WERI-Rb-1 (cell line): ENCODE results near the gene PLXNA4.

Experiments
- DNase-seq: peaks from one replicate; pipeline ENCODE4 v3.0.0-alpha.2; 2020
- H3K27ac ChIP-seq: fragments of 250-450 bp; sonication (Bioruptor Pico); 2 replicates; pipeline ENCODE4 v1.5.1; 2020; ENCODE audit warnings: mild to moderate bottlenecking, moderate library complexity
- H3K27me3 ChIP-seq: fragments of 250-450 bp; sonication (Bioruptor Pico); 2 replicates; pipeline ENCODE4 v1.5.1; 2021; ENCODE audit warnings: mild to moderate bottlenecking, low read depth, moderate library complexity; ENCODE audit not compliant: insufficient read depth, severe bottlenecking
- H3K36me3 ChIP-seq: fragments of 250-450 bp; sonication (Bioruptor Pico); 2 replicates; pipeline ENCODE4 v1.5.1; 2020; ENCODE audit warnings: mild to moderate bottlenecking, moderate library complexity
- H3K4me3 ChIP-seq: 2 replicates; pipeline ENCODE4 v1.5.1; 2011; ENCODE audit warnings: low read depth, mild to moderate bottlenecking, control low read depth, low read length
- H3K9me3 ChIP-seq: fragments of 250-450 bp; sonication (Bioruptor Pico); 2 replicates; pipeline ENCODE4 v1.5.1; 2021; ENCODE audit warnings: mild to moderate bottlenecking, moderate library complexity; ENCODE audit not compliant: severe bottlenecking
- TF ChIP-seq, protein P1 (sequence below): IDR thresholded peaks from 2 replicates; pipeline ENCODE4 v1.5.1; 2011; ENCODE audit warnings: low read depth, mild to moderate bottlenecking, control low read depth, inconsistent platforms, low read length

PLXNA4 gene

DNA sequence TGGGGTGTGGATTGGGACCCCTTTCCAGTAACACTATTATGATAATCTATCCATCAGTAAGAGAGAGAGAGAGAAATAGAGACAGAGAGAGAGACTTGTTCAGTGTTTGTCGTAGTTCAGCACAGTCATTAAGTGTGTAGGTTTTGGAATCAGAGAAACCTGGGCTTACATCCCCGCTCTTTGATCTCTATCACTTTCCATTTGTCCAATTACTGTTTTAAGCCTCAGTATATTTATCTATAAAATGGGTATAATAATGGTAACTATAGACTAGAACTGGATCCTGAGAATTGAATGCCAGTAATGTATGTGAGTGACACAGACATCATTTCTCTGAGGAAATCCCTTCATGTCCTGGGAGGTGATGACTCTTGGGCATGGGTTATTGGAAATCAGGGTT is 460.5 kb downstream of the PLXNA4 start:
- DNase-seq = no peak
- no peaks in the 10 kb centered on the region for H3K9me3 ChIP-seq
- H3K36me3 ChIP-seq = no peaks in the 10 kb centered on the region
- no peak overlapping the region for H3K27ac ChIP-seq
- no peaks in the 10 kb centered on the region for H3K27me3 ChIP-seq
- H3K4me3 ChIP-seq = no peak overlapping the region
- TF ChIP-seq, protein P1, sequence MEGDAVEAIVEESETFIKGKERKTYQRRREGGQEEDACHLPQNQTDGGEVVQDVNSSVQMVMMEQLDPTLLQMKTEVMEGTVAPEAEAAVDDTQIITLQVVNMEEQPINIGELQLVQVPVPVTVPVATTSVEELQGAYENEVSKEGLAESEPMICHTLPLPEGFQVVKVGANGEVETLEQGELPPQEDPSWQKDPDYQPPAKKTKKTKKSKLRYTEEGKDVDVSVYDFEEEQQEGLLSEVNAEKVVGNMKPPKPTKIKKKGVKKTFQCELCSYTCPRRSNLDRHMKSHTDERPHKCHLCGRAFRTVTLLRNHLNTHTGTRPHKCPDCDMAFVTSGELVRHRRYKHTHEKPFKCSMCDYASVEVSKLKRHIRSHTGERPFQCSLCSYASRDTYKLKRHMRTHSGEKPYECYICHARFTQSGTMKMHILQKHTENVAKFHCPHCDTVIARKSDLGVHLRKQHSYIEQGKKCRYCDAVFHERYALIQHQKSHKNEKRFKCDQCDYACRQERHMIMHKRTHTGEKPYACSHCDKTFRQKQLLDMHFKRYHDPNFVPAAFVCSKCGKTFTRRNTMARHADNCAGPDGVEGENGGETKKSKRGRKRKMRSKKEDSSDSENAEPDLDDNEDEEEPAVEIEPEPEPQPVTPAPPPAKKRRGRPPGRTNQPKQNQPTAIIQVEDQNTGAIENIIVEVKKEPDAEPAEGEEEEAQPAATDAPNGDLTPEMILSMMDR = no peak

DNA sequence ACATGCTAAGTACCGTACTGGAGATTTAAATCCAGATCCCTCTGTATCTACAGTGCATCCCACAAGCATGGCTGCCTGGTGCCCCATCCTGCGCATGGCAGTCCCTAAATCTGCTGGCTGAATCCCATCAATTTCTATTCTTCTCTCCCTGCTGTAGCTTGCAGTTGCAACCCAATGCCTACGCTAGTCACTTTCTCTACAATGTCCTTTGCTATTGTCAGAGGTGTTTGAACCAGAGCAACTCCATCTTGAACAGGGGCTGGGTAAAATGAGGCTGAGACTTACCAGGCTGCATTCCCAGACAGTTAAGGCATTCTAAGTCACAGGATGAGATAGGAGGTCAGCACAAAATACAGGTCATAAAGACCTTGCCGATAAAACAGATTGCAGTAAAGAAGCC is 461.2 kb downstream of the PLXNA4 start:
- Histone ChIP-seq H3K36me3 (no peaks in the 10 kb centered on the region), H3K4me3 (no peak overlapping the region), H3K27ac (no peak overlapping the region), H3K9me3 (no peaks in the 10 kb centered on the region), H3K27me3 (no peaks in the 10 kb centered on the region)
- TF ChIP-seq, protein P1 = no peak
- DNase-seq = no peak

DNA sequence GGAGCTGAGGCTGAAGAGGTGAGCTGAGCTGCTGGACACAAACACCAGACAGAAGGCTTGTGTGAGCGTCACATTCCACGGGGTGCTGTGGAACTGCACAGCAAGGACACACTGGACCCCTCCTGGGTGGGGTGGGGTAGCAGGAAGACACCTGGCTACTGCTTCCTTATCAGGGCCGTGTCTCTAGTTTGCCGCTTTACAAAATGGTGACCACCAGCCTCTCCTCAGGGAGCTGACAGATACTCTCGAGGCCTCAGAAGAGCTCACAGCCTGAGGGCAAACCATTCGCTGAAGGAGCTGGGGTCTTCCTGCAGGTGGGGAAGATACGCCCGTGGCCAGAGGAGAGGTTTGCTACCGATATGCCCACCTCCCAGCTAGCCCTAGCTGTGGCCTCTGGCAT is 461.9 kb downstream of the PLXNA4 start:
- no peaks in the 10 kb centered on the region for H3K27me3 ChIP-seq
- no peaks in the 10 kb centered on the region for H3K36me3 ChIP-seq
- TF ChIP-seq, protein P1 = no peak
- DNase-seq = no peak
- H3K9me3 ChIP-seq = no peaks in the 10 kb centered on the region
- H3K27ac ChIP-seq = no peak overlapping the region
- H3K4me3 ChIP-seq = no peak overlapping the region

DNA sequence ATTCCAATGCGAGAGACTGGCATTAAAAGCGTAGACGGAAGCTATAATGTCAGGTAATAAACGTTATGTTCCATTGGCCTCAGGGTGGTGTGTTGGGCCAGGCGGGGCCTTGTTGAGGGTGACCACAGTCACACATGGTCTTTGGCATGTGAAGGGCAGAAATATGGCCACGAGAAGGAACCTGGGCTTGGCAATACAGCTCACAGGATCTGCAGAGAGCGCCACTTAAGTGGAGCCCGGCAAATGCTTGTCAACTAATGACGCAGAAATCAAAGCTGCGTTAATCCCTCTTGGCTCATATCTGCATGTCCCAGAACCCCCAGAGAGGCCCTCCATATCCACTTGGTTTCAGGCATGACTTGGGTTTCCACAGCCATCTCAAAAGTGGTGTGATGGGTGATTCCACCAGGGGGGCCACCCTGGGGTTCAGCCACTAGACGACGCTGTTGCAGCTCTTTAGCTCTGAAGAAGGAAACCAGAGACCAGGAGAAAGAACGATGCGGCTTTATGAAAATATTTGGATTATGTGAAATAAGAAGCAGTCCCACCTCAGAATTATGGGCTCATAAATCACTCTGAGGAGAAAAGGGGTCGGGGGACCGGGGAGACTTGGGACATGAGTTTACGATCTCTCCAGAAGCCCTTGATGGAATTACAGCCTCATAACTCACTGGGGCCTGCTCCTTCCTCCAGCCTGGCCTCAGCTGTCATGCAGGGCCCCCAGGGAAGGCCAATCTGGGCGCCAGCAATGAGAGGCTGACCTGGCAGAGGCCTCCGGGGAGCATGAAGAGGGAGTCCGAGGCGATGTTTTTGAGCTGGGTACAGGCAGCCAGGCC is 462.5 kb downstream of the PLXNA4 start:
- Histone ChIP-seq H3K27ac (no peak overlapping the region), H3K4me3 (no peak overlapping the region), H3K36me3 (no peaks in the 10 kb centered on the region), H3K27me3 (no peaks in the 10 kb centered on the region), H3K9me3 (no peaks in the 10 kb centered on the region)
- DNase-seq = no peak
- TF ChIP-seq, protein P1 = peak; percentile 67

DNA sequence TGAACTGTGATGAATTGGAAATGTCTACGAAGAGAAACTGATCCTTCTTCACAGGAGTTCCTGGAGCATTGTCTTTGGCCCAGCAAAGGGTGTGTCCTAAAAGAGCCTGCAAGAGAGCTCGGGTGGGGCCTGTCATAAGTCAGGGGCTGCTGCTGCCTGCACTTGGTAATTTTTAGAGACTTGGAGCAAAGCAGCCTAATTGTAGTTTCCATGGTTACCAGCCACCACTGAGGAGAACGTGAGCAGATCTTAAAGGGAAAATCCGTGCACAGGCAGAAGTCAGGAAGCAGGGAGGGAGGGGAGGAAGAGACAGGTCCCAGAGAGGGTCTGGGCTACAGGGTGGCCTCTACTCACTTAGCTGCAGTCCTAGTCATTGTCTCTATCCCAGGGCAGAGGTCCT is 463.6 kb downstream of the PLXNA4 start:
- no peak for DNase-seq
- Histone ChIP-seq H3K27ac (no peak overlapping the region), H3K9me3 (no peaks in the 10 kb centered on the region), H3K36me3 (no peaks in the 10 kb centered on the region), H3K4me3 (no peak overlapping the region), H3K27me3 (no peaks in the 10 kb centered on the region)
- TF ChIP-seq, protein P1 = no peak

DNA sequence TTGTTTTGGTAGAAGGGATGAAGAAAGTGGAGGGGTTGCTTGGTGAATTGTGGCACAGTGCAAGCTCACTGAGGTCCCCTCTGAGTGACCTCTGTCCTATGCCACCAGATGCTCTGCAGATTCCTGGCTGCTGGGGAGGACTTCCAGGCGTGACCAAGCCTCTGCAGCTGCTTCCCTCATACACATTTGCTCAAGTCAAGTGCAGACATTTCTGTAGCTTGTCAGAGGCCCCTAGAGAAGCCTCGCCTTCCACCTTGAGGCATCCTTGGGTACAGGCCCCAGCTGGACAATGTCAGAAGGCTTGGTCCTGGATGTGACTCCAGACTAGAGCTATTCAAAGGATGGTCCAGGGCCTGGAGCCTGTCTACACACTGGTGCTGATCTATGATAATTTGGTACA is 464.2 kb downstream of the PLXNA4 start:
- Histone ChIP-seq H3K27ac (no peak overlapping the region), H3K36me3 (no peaks in the 10 kb centered on the region), H3K4me3 (no peak overlapping the region), H3K27me3 (no peaks in the 10 kb centered on the region), H3K9me3 (no peaks in the 10 kb centered on the region)
- no peak for DNase-seq
- TF ChIP-seq, protein P1 = no peak
